A673 (cell line): ENCODE measurements around the gene MICAL2. TPM values are rescaled to one million over a fixed set of nuclear protein-coding genes. Genes with fewer than 3 reads are reported as not detected.

ENCODE experiments used
- BruUV-seq: library from RNA; stranded (reverse); fragments of 400-500 nt; replicated peaks from 2 replicates; lab custom pipeline; 2021; lab: Mats Ljungman, UMichigan
- CTCF ChIA-PET: fragments of 300-600 bp; sonication (Branson Sonifier 250); formaldehyde crosslinking; loops from one replicate; lab custom pipeline; 2022; ENCODE audit warnings: antibody characterized with exemption; lab: Charles Lee
- POLR2A ChIA-PET: fragments of 300-600 bp; sonication (Branson Sonifier 250); formaldehyde crosslinking; loops from one replicate; lab custom pipeline; 2022; ENCODE audit warnings: antibody characterized with exemption; ENCODE audit not compliant: low non-redundant PET; lab: Charles Lee
- DNase-seq: peaks from one replicate; pipeline ENCODE4 v3.0.0-alpha.2; 2015; ENCODE audit warnings: low spot score
- H3K27ac ChIP-seq: fragments of 200-600 bp; sonication (generic); 2 replicates; pipeline ENCODE4 v1.5.1; 2016; ENCODE audit warnings: mixed run types, low read depth, mild to moderate bottlenecking, mixed read lengths, antibody characterized with exemption, low read length; ENCODE audit not compliant: poor library complexity, severe bottlenecking
- H3K27me3 ChIP-seq: fragments of 200-600 bp; sonication (generic); replicated peaks from 2 replicates; pipeline ENCODE4 v1.6.1; 2017; ENCODE audit warnings: mixed run types, low read depth, mild to moderate bottlenecking, mixed read lengths, antibody characterized with exemption, low read length; ENCODE audit not compliant: insufficient read depth, poor library complexity
- H3K36me3 ChIP-seq: fragments of 200-600 bp; sonication (generic); 2 replicates; pipeline ENCODE4 v1.6.1; 2016; ENCODE audit warnings: mixed run types, mild to moderate bottlenecking, mixed read lengths, antibody characterized with exemption, low read length; ENCODE audit not compliant: insufficient read depth, poor library complexity, severe bottlenecking
- H3K4me1 ChIP-seq: fragments of 200-600 bp; sonication (generic); 2 replicates; pipeline ENCODE4 v1.6.1; 2017; ENCODE audit warnings: mixed run types, mild to moderate bottlenecking, mixed read lengths, antibody characterized with exemption, low read length; ENCODE audit not compliant: insufficient read depth, poor library complexity, severe bottlenecking
- H3K4me3 ChIP-seq: fragments of 200-600 bp; sonication (generic); 2 replicates; pipeline ENCODE4 v1.5.1; 2016; ENCODE audit warnings: low read depth, mixed run types, mild to moderate bottlenecking, mixed read lengths, low read length; ENCODE audit not compliant: poor library complexity, severe bottlenecking
- H3K9me3 ChIP-seq: fragments of 200-600 bp; sonication (generic); 2 replicates; pipeline ENCODE4 v1.6.1; 2016; ENCODE audit warnings: mixed run types, low read depth, mild to moderate bottlenecking, mixed read lengths, antibody characterized with exemption, low read length; ENCODE audit not compliant: poor library complexity, severe bottlenecking
- EZH2 ChIP-seq: fragments of 200-600 bp; sonication (generic); IDR thresholded peaks from 2 replicates; pipeline ENCODE4 v1.6.1; 2017; ENCODE audit warnings: borderline replicate concordance, low read depth, mild to moderate bottlenecking, mixed read lengths, antibody characterized with exemption, low read length; ENCODE audit not compliant: poor library complexity, severe bottlenecking
- intact Hi-C: fragments of 100-400 bp; cut with micrococcal nuclease; formaldehyde crosslinking; loops from one replicate; pipeline ENCODE4 v1.10.0; 2022; ENCODE audit not compliant: unreplicated experiment
- total RNA-seq: library from RNA; stranded (reverse); gene quantifications from 2 replicates; pipeline ENCODE4 v1.2.3, GENCODE V29; 2021
- TF ChIP-seq, protein P1 (sequence below): fragments of 300-800, 200-600 bp; sonication (generic); conservative IDR thresholded peaks from 2 replicates; pipeline ENCODE4 v1.5.1; 2017; ENCODE audit warnings: low read depth, mild to moderate bottlenecking, antibody characterized with exemption, low read length, moderate library complexity, mixed read lengths

The MICAL2 gene
- total RNA-seq, 1 experiment from 2014 or later, result 1.1 TPM

DNA sequence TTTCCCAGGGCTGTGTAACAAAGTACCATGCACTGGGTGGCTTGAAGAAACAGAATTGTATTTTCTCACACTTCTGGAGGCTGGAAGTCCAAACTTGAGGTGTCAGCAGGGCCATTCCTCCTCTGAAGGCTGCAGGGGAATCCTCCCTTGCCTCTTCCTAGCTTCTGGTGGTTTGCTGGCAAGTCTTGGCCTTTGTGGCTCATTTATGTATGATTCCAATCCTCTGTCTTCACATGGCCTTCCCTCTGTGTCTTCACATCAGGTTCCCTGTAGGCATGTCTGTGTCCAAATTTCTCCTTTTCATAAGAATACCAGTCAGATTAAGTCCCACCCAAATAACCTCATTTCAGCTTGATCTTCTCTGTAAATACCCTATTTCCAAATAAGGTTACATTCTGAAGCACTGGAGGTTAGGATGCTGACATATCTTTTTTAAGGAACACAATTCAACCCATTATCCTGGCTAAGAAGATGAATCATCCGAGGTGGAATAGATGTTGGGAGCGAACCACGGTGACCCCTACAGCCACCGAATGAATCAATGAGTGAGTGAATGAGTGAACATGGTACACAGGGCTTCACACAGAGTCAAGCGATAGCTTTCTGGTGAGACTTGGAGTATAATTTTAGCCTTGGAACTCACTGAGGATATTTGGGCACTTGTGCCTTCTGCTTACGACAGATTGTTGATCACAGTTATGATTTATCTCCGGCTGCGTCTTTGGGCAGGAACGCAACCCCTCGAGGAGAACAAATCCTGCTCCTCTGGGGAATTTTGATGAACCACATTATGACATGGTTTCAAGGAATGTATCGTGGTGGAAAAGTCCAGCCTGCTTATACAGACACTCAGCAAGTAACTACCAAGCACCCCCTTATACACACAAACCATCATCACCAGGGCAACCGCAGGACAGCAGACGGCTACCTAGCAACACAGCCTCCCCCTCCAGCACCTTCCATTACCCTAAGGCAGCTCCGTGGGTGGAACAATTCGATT, 34.3 kb upstream of the MICAL2 start:
- no peaks in the 10 kb centered on the region for H3K36me3 ChIP-seq
- ChIA-PET POLR2A (no interaction called here), CTCF (no interaction called here)
- H3K9me3 ChIP-seq, result no peaks in the 10 kb centered on the region
- TF ChIP-seq, protein P1, sequence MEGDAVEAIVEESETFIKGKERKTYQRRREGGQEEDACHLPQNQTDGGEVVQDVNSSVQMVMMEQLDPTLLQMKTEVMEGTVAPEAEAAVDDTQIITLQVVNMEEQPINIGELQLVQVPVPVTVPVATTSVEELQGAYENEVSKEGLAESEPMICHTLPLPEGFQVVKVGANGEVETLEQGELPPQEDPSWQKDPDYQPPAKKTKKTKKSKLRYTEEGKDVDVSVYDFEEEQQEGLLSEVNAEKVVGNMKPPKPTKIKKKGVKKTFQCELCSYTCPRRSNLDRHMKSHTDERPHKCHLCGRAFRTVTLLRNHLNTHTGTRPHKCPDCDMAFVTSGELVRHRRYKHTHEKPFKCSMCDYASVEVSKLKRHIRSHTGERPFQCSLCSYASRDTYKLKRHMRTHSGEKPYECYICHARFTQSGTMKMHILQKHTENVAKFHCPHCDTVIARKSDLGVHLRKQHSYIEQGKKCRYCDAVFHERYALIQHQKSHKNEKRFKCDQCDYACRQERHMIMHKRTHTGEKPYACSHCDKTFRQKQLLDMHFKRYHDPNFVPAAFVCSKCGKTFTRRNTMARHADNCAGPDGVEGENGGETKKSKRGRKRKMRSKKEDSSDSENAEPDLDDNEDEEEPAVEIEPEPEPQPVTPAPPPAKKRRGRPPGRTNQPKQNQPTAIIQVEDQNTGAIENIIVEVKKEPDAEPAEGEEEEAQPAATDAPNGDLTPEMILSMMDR, result no peak
- no peak for TF ChIP-seq EZH2
- H3K4me3 ChIP-seq, result no peak overlapping the region
- no peaks in the 10 kb centered on the region for H3K27me3 ChIP-seq
- no peaks in the 10 kb centered on the region for H3K4me1 ChIP-seq
- H3K27ac ChIP-seq, result no peak overlapping the region
- intact Hi-C loops, result no loop called here
- DNase-seq, result no peak
- no TSS peak for BruUV-seq

DNA sequence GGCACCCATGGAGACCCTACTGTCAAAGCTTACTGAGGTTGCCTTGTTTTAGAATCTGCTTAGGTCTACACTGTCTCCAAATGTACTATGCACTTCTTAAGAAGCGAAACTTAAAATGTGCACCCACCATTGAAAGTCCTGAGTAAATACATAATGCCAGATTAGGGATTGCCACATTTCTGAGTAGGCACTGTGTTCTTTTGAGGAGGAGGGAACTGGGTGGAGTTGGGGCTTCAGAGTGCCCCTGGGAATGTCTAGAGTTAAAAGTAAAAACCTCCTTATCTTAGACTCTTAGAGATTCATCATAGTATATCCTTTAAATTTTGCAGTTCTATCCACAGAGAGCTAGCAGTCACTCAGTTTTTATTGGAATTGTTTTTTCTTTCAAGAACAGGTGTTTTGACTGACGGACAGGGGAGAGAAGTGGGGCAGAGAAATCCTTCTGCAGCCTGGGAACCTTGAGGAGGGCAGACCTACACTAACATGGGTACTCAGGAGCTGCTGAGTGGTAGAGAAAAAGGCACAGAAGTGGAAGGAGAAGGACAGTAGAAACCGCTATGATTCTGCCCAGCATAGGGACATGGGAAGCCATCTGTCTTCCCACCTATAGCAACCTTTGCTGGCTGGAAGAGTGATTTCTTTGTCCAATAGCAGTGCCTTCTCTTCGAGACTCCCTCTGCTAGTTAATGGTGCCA, 33.4 kb upstream of the MICAL2 start:
- no peaks in the 10 kb centered on the region for H3K27me3 ChIP-seq
- intact Hi-C loops, result no loop called here
- no peaks in the 10 kb centered on the region for H3K4me1 ChIP-seq
- ChIA-PET CTCF (interaction anchor here (0.6 kb wide), 1 partner anchor 22 kb away, joined by 4 read pairs; no protein-coding TSS in a partner anchor), POLR2A (no interaction called here)
- no peak overlapping the region for H3K27ac ChIP-seq
- no peak for DNase-seq
- H3K36me3 ChIP-seq, result no peaks in the 10 kb centered on the region
- H3K4me3 ChIP-seq, result no peak overlapping the region
- H3K9me3 ChIP-seq, result no peaks in the 10 kb centered on the region
- TF ChIP-seq EZH2, result no peak
- TF ChIP-seq, protein P1, result no peak
- no TSS peak for BruUV-seq

DNA sequence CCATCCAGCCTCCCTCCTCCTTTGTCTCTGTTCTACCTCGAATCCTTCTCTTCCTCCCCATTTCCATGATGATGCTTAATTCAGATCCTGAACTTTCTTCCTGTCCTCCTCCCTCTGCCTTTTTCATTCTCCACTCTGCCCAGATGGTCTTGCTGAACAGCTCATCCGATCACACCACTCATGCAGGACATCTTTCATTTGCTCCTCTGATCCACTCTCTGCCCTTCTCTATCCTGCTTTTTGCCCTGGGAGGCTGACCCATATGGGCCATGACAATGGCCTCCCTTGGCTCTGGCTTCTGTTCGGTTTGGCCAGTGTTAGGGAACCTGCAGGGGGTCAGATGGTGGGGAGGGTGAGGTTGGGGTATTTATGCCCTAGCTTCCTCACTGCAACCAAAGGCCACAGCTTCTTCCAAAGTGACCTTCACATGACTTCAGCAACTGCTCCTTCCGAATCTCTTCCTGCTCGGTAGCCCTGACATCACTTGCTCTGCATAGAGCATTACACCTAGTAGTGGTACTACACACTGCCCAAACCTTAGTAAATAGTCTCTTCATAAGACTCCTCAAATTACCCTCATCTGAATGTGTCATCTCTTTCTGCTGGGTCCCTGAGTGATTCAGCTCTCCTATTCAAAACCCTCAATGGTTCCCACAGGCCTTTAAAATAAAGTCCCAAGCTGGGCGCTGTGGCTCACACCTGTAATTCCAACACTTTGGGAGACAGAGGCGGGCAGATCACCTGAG, 32.7 kb upstream of the MICAL2 start:
- no peak overlapping the region for H3K4me3 ChIP-seq
- ChIA-PET CTCF (interaction anchor here (0.6 kb wide), 1 partner anchor 22 kb away, joined by 4 read pairs; no protein-coding TSS in a partner anchor), POLR2A (no interaction called here)
- no peaks in the 10 kb centered on the region for H3K27me3 ChIP-seq
- no peaks in the 10 kb centered on the region for H3K36me3 ChIP-seq
- TF ChIP-seq EZH2, result no peak
- TF ChIP-seq, protein P1, result no peak
- H3K27ac ChIP-seq, result no peak overlapping the region
- DNase-seq, result no peak
- intact Hi-C loops, result no loop called here
- H3K9me3 ChIP-seq, result no peaks in the 10 kb centered on the region
- no TSS peak for BruUV-seq
- no peaks in the 10 kb centered on the region for H3K4me1 ChIP-seq
